Transverse colon (tissue), 4 donors: Measurements from ENCODE around the gene DCST2.

Experiments used
- CTCF ChIP-seq, 5 experiments: fragments of 200-600 bp in 3 of 5; fragments of 450-650 bp in 2 of 5; sonication (generic) in 3 of 5; IDR thresholded peaks; 1 replicate in 2 of 5; 2 replicates in 3 of 5; pipeline ENCODE4 v1.5.1; 2016 to 2017; ENCODE audit warnings: antibody characterized with exemption in 5 of 5, inconsistent platforms in 3 of 5, mild to moderate bottlenecking in 2 of 5, moderate library complexity in 1 of 5
- POLR2AphosphoS5 ChIP-seq, 3 donors: sonication (generic); formaldehyde crosslinking; IDR thresholded peaks; one replicate each; pipeline ENCODE4 v1.6.1; 2016; ENCODE audit warnings: antibody characterized with exemption in 3 of 3

- TF ChIP-seq CTCF (IDR thresholded peaks at IDR 0.05) = peak in 1 of 5 experiments; percentile 2
- TF ChIP-seq POLR2AphosphoS5 (IDR thresholded peaks at IDR 0.05) = peak; percentile 77 to 83 (median 79)
Measured at GRCh38 chr1:154974808-154975408, 58.7 kb downstream of the DCST2 start.
